ENCODE measurements around the gene XKR8. TPM values are rescaled to one million over a fixed set of nuclear protein-coding genes. Genes with fewer than 3 reads are reported as not detected.

XKR8 gene
- total RNA-seq, 1 experiment from 2014 or later, result 17.2 TPM

- Mint-ChIP-seq H3K27ac (peak within 1 kb of the TSS; percentile 83 to 95 (median 94)), H3K4me3 (peak within 1 kb of the TSS; percentile 86 to 91), H3K4me1 (peaks cover 51 to 54% of the 10 kb centered on the region in 2 experiments), H3K9me3 (no peaks in the 10 kb centered on the region; a peak in 1 of 5 replicates), H3K36me3 (ENCODE audit: insufficient read depth in 1 of 3, low read depth in 3 of 3) (peaks cover 0 to 5% (median 4%) of the 10 kb centered on the region in 3 experiments; a peak in 4 of 7 replicates), H3K27me3 (ENCODE audit: low read depth) (peaks cover 2% of the 10 kb centered on the region; the same call in 1 of the 2 replicates)
- Histone ChIP-seq H3K4me1 (ENCODE audit: insufficient read depth, low read length) (peaks cover 11% of the 10 kb centered on the region; the same call in 1 of the 2 replicates), H2BK20ac (ENCODE audit: low read depth, low read length, poor library complexity, severe bottlenecking) (no peak within 1 kb of the TSS), H3K27ac (ENCODE audit: insufficient read length, low read depth, low read length) (no peak within 1 kb of the TSS), H4K8ac (replicated peaks; ENCODE audit: insufficient read length, low read depth, low read length) (no peak within 1 kb of the TSS), H3K27me3 (ENCODE audit: insufficient read depth, low read length) (no peaks in the 10 kb centered on the region), H2BK5ac (ENCODE audit: insufficient read length, low read length) (no peak within 1 kb of the TSS), H2BK15ac (ENCODE audit: low read depth, low read length) (no peak within 1 kb of the TSS), H2AK5ac (ENCODE audit: insufficient read length, low read length) (no peak within 1 kb of the TSS), H4K5ac (ENCODE audit: insufficient read length, low read depth, low read length) (no peak within 1 kb of the TSS), H2AFZ (ENCODE audit: low read length) (no peak within 1 kb of the TSS), H3K4me2 (ENCODE audit: insufficient read depth, insufficient read length, low read length) (peak within 1 kb of the TSS; percentile 91), H3T11ph (ENCODE audit: low read length) (no peak within 1 kb of the TSS), H3K9me3 (ENCODE audit: control insufficient read depth, low read depth, low read length) (no peaks in the 10 kb centered on the region), H3K56ac (ENCODE audit: insufficient read length, low read depth, low read length) (no peak within 1 kb of the TSS), H4K20me1 (ENCODE audit: control insufficient read depth, insufficient read depth, insufficient read length) (no peaks in the 10 kb centered on the region), H3K14ac (ENCODE audit: insufficient read depth, low read length) (peak within 1 kb of the TSS; percentile 42), H3K23ac (ENCODE audit: insufficient read length, low read depth, low read length) (no peak within 1 kb of the TSS), H3K79me1 (ENCODE audit: insufficient read depth, low read depth, low read length, poor library complexity, severe bottlenecking) (no peaks in the 10 kb centered on the region), H3K4ac (ENCODE audit: low read depth, low read length) (no peak within 1 kb of the TSS), H2BK120ac (ENCODE audit: low read depth, low read length, poor library complexity, severe bottlenecking) (no peak within 1 kb of the TSS), H3K18ac (ENCODE audit: insufficient read length, low read depth, low read length) (peak within 1 kb of the TSS; percentile 43), H3K23me2 (ENCODE audit: insufficient read length, low read depth, low read length, poor library complexity, severe bottlenecking) (peaks cover 15% of the 10 kb centered on the region), H3K9ac (ENCODE audit: extremely low read depth, insufficient read length, low read length) (peak within 1 kb of the TSS; percentile 81), H3K79me2 (ENCODE audit: insufficient read depth, low read length) (peaks cover 2% of the 10 kb centered on the region; the same call in 1 of the 2 replicates), H4K91ac (ENCODE audit: insufficient read length, low read depth, low read length) (no peak within 1 kb of the TSS), H2BK12ac (ENCODE audit: insufficient read length, low read depth, low read length) (peak within 1 kb of the TSS; percentile 37)
- DNase-seq, result peak; percentile 96
- WGBS (ENCODE audit: extremely low coverage, insufficient read length, low lambda C conversion rate), result no CpG with 5 or more reads among the region's 16 CpGs
- TF ChIP-seq CTCF (conservative IDR thresholded peaks at IDR 0.05), result peak; percentile 45
Measured at GRCh38 chr1:27934818-27935549, 24.8 kb upstream of the XKR8 start, which contains the start of gene SMPDL3B. Gene SMPDL3B (plus strand): TSS chr1:27935000. CDS start chr1:27935184, 184 bp downstream.
